SK-N-SH treated with all-trans-retinoic acid at 6 μM for 48 hours (cell line): ENCODE measurements around the gene CCDC88B.
"Not testable (repeated sequence)": the region's sequence is repeated elsewhere in the genome, so short reads cannot be mapped to it uniquely, and the experiment has no call there.

Source experiments
- CREB5 ChIP-seq: fragments of 250-450 bp; sonication (Bioruptor Pico); IDR thresholded peaks from 2 replicates; pipeline ENCODE4 v1.5.1; 2020; ENCODE audit warnings: low read depth, mild to moderate bottlenecking, moderate library complexity
- CSDC2 ChIP-seq: fragments of 250-450 bp; sonication (Bioruptor Pico); IDR thresholded peaks from 2 replicates; pipeline ENCODE4 v1.5.0; 2020; ENCODE audit warnings: mild to moderate bottlenecking, moderate library complexity
- CSRNP3 ChIP-seq: fragments of 250-450 bp; sonication (Bioruptor Pico); IDR thresholded peaks from 2 replicates; pipeline ENCODE4 v1.5.1; 2021; ENCODE audit warnings: mild to moderate bottlenecking, moderate library complexity
- PATZ1 ChIP-seq: fragments of 250-450 bp; sonication (Bioruptor Pico); IDR thresholded peaks from 2 replicates; pipeline ENCODE4 v1.8.0; 2020; ENCODE audit warnings: mild to moderate bottlenecking, moderate library complexity, borderline replicate concordance
- RARB ChIP-seq: fragments of 250-450 bp; sonication (Bioruptor Pico); IDR thresholded peaks from 2 replicates; pipeline ENCODE4 v1.8.0; 2021; ENCODE audit warnings: mild to moderate bottlenecking, moderate library complexity
- TCF4 ChIP-seq: fragments of 250-450 bp; sonication (Bioruptor Pico); IDR thresholded peaks from 2 replicates; pipeline ENCODE4 v1.8.0; 2021; ENCODE audit warnings: mild to moderate bottlenecking, moderate library complexity, borderline replicate concordance
- ZFP3 ChIP-seq: fragments of 250-450 bp; sonication (Bioruptor Pico); IDR thresholded peaks from 2 replicates; pipeline ENCODE4 v1.5.0; 2020; ENCODE audit warnings: mild to moderate bottlenecking, moderate library complexity
- ZFP30 ChIP-seq: fragments of 450-650 bp; formaldehyde crosslinking; IDR thresholded peaks from 2 replicates; pipeline ENCODE4 v1.5.0; 2022; ENCODE audit warnings: mild to moderate bottlenecking, moderate library complexity

- TF ChIP-seq RARB (CRISPR knock-in tag); ZFP30; TCF4 (CRISPR knock-in tag); PATZ1 (CRISPR knock-in tag); CREB5; ZFP3 (CRISPR knock-in tag); CSRNP3 (CRISPR knock-in tag); CSDC2 (CRISPR knock-in tag): not testable (repeated sequence)
Observed at GRCh38 chr11:64315667-64316526, 24.1 kb upstream of the CCDC88B start.
